Hepatocyte (in vitro differentiated cells): ENCODE results near the gene FGR. TPM values are rescaled to one million over a fixed set of nuclear protein-coding genes. Genes with fewer than 3 reads are reported as not detected.

Source experiments
- DNase-seq: peaks from one replicate; pipeline ENCODE4 v3.0.0-alpha.2; 2016; ENCODE audit warnings: low spot score
- H2AFZ ChIP-seq: fragments of 200-600 bp; sonication (generic); 2 replicates; pipeline ENCODE4 v1.6.0; 2016; ENCODE audit warnings: antibody characterized with exemption, mild to moderate bottlenecking
- H3K27ac ChIP-seq: fragments of 200-600 bp; sonication (generic); 2 replicates; pipeline ENCODE4 v1.5.1; 2016; ENCODE audit warnings: mild to moderate bottlenecking
- H3K27me3 ChIP-seq: fragments of 200-600 bp; sonication (generic); 2 replicates; pipeline ENCODE4 v1.6.1; 2016
- H3K36me3 ChIP-seq: fragments of 200-600 bp; sonication (generic); replicated peaks from 2 replicates; pipeline ENCODE4 v1.5.1; 2016; ENCODE audit warnings: low read depth; ENCODE audit not compliant: insufficient read depth
- H3K4me1 ChIP-seq: fragments of 200-600 bp; sonication (generic); 2 replicates; pipeline ENCODE4 v1.5.1; 2016; ENCODE audit warnings: mild to moderate bottlenecking, moderate library complexity; ENCODE audit not compliant: insufficient read depth
- H3K4me2 ChIP-seq: fragments of 200-600 bp; sonication (generic); 2 replicates; pipeline ENCODE4 v1.6.0; 2016
- H3K4me3 ChIP-seq: fragments of 200-600 bp; sonication (generic); 2 replicates; pipeline ENCODE4 v1.5.1; 2016; ENCODE audit warnings: mild to moderate bottlenecking
- H3K79me2 ChIP-seq: fragments of 200-600 bp; sonication (generic); 2 replicates; pipeline ENCODE4 v1.6.0; 2017; ENCODE audit warnings: mild to moderate bottlenecking
- H3K9me2 ChIP-seq: fragments of 200-600 bp; sonication (generic); replicated peaks from 2 replicates; pipeline ENCODE4 v1.6.0; 2017; ENCODE audit warnings: mild to moderate bottlenecking; ENCODE audit not compliant: insufficient read depth
- H3K9me3 ChIP-seq: fragments of 200-600 bp; sonication (generic); 2 replicates; pipeline ENCODE4 v1.5.1; 2016; ENCODE audit warnings: low read depth, mild to moderate bottlenecking
- H4K20me1 ChIP-seq: fragments of 200-600 bp; sonication (generic); 2 replicates; pipeline ENCODE4 v1.6.0; 2016; ENCODE audit warnings: mild to moderate bottlenecking; ENCODE audit not compliant: insufficient read depth, poor library complexity, severe bottlenecking
- CTCF ChIP-seq: fragments of 200-600 bp; sonication (generic); IDR thresholded peaks from 2 replicates; pipeline ENCODE4 v1.5.1; 2016; ENCODE audit warnings: antibody characterized with exemption, mild to moderate bottlenecking; ENCODE audit not compliant: poor library complexity
- EZH2 ChIP-seq: fragments of 200-600 bp; sonication (generic); IDR thresholded peaks from 2 replicates; pipeline ENCODE4 v1.6.1; 2016; ENCODE audit warnings: antibody characterized with exemption, mild to moderate bottlenecking, borderline replicate concordance
- EZH2phosphoT487 ChIP-seq: fragments of 200-600 bp; sonication (generic); IDR thresholded peaks from one replicate; pipeline ENCODE4 v1.6.1; 2018; ENCODE audit warnings: antibody characterized with exemption, mild to moderate bottlenecking, low read depth, moderate library complexity; ENCODE audit not compliant: unreplicated experiment, severe bottlenecking
- WGBS: methylation state at CpG from one replicate; pipeline ENCODE4 v1.1.6; 2016; ENCODE audit warnings: low lambda C conversion rate; ENCODE audit errors: missing lambda C conversion rate; 5-methylcytosine and 5-hydroxymethylcytosine counted together
- polyA plus RNA-seq: library from polyadenylated mRNA; unstranded; fragments of >200 nt; fragmentation: Nextera tagmentation; extraction: Ambion mirVana; gene quantifications from 2 replicates; pipeline ENCODE4 v1.2.1, GENCODE V29; 2016
- total RNA-seq: library from RNA; depleted of rRNA; stranded (reverse); fragments of >200 nt; gene quantifications from 2 replicates; pipeline ENCODE4 v1.2.3, GENCODE V29; 2014

FGR gene
- total and polyA plus RNA-seq, 2 experiments from 2014 or later: 0.28 to 0.73 TPM

GRCh38 chr1:27598295-27598687 is 36.7 kb downstream of the FGR start:
- H3K79me2 ChIP-seq: peaks cover 100% of the 10 kb centered on the region
- TF ChIP-seq EZH2 (no peak), EZH2phosphoT487 (no peak), CTCF (no peak)
- H3K27ac ChIP-seq: peak overlapping the region; percentile 83
- H3K9me2 ChIP-seq: no peaks in the 10 kb centered on the region
- no peak overlapping the region for H2AFZ ChIP-seq
- no peaks in the 10 kb centered on the region for H3K27me3 ChIP-seq
- no peaks in the 10 kb centered on the region for H3K9me3 ChIP-seq
- peaks cover 84% of the 10 kb centered on the region for H3K4me1 ChIP-seq
- peaks cover 96% of the 10 kb centered on the region for H4K20me1 ChIP-seq
- no peak overlapping the region for H3K4me3 ChIP-seq
- no peak for DNase-seq
- H3K4me2 ChIP-seq: peak overlapping the region; percentile 99
- WGBS: 38% methylated on average over 2 of the region's 3 CpGs
- H3K36me3 ChIP-seq: no peaks in the 10 kb centered on the region

DNA sequence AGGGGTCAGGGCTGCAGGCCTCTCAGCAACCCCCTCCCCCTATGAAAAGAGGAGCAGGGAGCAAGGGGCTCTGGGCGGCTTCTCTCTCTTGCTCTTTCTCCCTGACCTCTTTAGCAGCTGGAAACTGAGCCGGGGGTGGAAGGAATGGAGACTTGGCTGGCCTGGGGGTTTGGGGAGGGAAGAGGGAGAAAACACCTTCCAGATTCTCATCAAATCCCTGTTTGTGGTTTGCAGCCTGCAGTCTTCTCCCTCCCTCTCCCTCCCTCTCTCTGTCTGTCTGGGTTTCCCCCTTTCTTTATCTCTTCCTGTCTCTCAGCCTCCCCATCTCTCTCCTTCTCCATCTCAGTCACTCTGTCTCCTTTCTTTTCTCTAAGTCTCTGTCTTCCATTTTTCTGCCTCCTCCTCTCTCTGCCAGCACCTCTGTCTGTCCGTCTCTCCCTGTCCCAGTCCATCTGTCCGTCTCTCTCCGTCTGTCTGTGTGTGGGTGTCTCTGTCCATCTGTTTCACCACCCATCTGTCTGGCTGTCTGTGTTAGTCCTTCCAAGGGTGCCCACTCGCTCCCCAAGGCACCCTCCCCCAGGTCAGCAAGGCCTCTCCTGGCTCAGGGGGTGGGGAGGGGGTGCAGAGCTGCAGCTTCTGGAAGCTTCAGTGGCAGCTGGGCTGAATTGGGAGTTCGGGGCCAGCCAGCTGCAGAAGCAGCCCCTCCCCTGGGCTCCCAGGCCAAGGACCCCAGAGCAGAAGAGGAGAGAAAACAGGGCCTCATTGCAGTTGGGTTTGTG is 37.3 kb downstream of the FGR start:
- H3K4me1 ChIP-seq: peaks cover 90% of the 10 kb centered on the region
- H2AFZ ChIP-seq: no peak overlapping the region
- 67% methylated on average over 7 of the region's 7 CpGs for WGBS
- H3K27me3 ChIP-seq: no peaks in the 10 kb centered on the region
- TF ChIP-seq EZH2 (no peak), CTCF (no peak), EZH2phosphoT487 (no peak)
- H3K27ac ChIP-seq: peak overlapping the region; percentile 83
- no peak overlapping the region for H3K4me3 ChIP-seq
- H3K9me2 ChIP-seq: no peaks in the 10 kb centered on the region
- H3K9me3 ChIP-seq: no peaks in the 10 kb centered on the region
- peaks cover 100% of the 10 kb centered on the region for H4K20me1 ChIP-seq
- peak overlapping the region; percentile 99 for H3K4me2 ChIP-seq
- peaks cover 100% of the 10 kb centered on the region for H3K79me2 ChIP-seq
- no peak for DNase-seq
- no peaks in the 10 kb centered on the region for H3K36me3 ChIP-seq

DNA sequence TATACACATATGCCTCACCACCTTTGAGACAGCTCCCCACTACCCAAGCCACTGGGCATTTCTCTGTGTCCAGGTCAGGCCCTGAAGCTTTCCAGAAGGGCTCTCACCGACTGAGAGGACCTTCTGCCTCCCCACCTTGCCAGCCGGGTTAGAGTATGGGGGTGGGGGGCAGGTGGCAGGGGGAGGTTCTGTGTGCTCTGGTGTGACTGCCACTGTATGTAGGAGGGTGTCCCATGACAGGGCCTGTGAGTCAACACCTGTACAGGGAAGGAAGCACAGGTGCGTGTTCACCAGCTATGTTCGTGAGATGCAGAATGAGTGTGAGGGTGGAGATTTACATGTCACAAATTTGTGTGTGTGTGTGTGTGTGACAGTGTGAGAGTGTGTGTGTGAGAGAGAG is 38.0 kb downstream of the FGR start:
- 80% methylated on average over 4 of the region's 4 CpGs for WGBS
- no peak overlapping the region for H3K27ac ChIP-seq

More for the DNA sequence above, 38.0 kb downstream of the FGR start:
- peaks cover 100% of the 10 kb centered on the region for H4K20me1 ChIP-seq
- DNase-seq: no peak
- no peaks in the 10 kb centered on the region for H3K36me3 ChIP-seq
- peak overlapping the region; percentile 99 for H3K4me2 ChIP-seq
- H3K9me3 ChIP-seq: no peaks in the 10 kb centered on the region
- H3K4me1 ChIP-seq: peaks cover 90% of the 10 kb centered on the region
- no peaks in the 10 kb centered on the region for H3K27me3 ChIP-seq
- no peak overlapping the region for H2AFZ ChIP-seq
- no peak for TF ChIP-seq EZH2
- no peak for TF ChIP-seq EZH2phosphoT487
- TF ChIP-seq CTCF: no peak
- peaks cover 100% of the 10 kb centered on the region for H3K79me2 ChIP-seq
- H3K9me2 ChIP-seq: no peaks in the 10 kb centered on the region
- H3K4me3 ChIP-seq: no peak overlapping the region
